Kidney (tissue), 14 donors: ENCODE results near the gene MCRIP2. TPM values are rescaled to one million over a fixed set of nuclear protein-coding genes. Genes with fewer than 3 reads are reported as not detected.

Experiments
- DNase-seq, 5 donors: peaks; one replicate each; pipeline ENCODE4 v3.0.0-alpha.2; 2013 to 2020
- FAIRE-seq: peaks from 2 replicates; lab custom pipeline; 2012; peaks lifted over from hg19 to GRCh38; lab: Jason Lieb, UNC
- H3K27ac ChIP-seq, 2 donors: one replicate each; pipeline ENCODE4 v1.7.0; 2013; ENCODE audit warnings: low read depth in 2 of 2, low read length in 2 of 2, inconsistent platforms in 1 of 2
- H3K27me3 ChIP-seq: one replicate; pipeline ENCODE4 v1.7.1; 2013; ENCODE audit warnings: low read length, inconsistent platforms; ENCODE audit not compliant: control insufficient read depth, insufficient read depth
- H3K36me3 ChIP-seq, 3 donors: one replicate each; pipeline versions ENCODE4 v1.7.0 to v1.7.1; 2013; ENCODE audit warnings: low read length in 3 of 3, control low read depth in 1 of 3, inconsistent platforms in 1 of 3; ENCODE audit not compliant: insufficient read depth in 3 of 3, control insufficient read depth in 2 of 3
- H3K4me1 ChIP-seq, 3 donors: one replicate each; pipeline versions ENCODE4 v1.7.0 to v1.7.1; 2013; ENCODE audit warnings: low read length in 3 of 3, inconsistent platforms in 1 of 3, low read depth in 1 of 3; ENCODE audit not compliant: control insufficient read depth in 2 of 3, insufficient read depth in 2 of 3
- H3K4me3 ChIP-seq, 3 donors: one replicate each; pipeline versions ENCODE4 v1.7.0 to v1.8.1; 2013; ENCODE audit warnings: low read length in 3 of 3, control low read depth in 1 of 3, inconsistent platforms in 1 of 3
- H3K9ac ChIP-seq, 3 donors: one replicate each; pipeline versions ENCODE4 v1.7.0 to v1.7.1; 2013; ENCODE audit warnings: low read length in 3 of 3, control low read depth in 1 of 3, inconsistent platforms in 1 of 3
- H3K9me3 ChIP-seq, 3 donors: one replicate each; pipeline versions ENCODE4 v1.7.0 to v1.7.1; 2013; ENCODE audit warnings: low read length in 3 of 3, control low read depth in 1 of 3, inconsistent platforms in 1 of 3; ENCODE audit not compliant: control insufficient read depth in 2 of 3, insufficient read depth in 1 of 3
- intact Hi-C: fragments of 100-400 bp; cut with DNase I; formaldehyde crosslinking; loops from one replicate; pipeline ENCODE4 v1.11.1; 2022
- polyA plus RNA-seq: library from polyadenylated mRNA; stranded (reverse); fragments of 350-450 nt; fragmentation: Illumina TruSeq; extraction: RNeasy Lipid Tissue Mini Kit (QIAGEN cat#74804); gene quantifications from one replicate; pipeline ENCODE4 v1.2.3, GENCODE V29; 2014; ENCODE audit warnings: low read depth, low replicate concordance; ENCODE audit not compliant: insufficient read depth
- total RNA-seq: library from RNA; stranded (reverse); fragmentation: NEBNext Ultra II Directional; extraction: Animal tissue kit (Norgen Biotek cat#: 25700); gene quantifications from one replicate; pipeline ENCODE4 v1.2.1, GENCODE V29; 2021
- TF ChIP-seq, protein P1 (sequence below): IDR thresholded peaks from 3 replicates; pipeline ENCODE4 v1.5.1; 2012; ENCODE audit warnings: mild to moderate bottlenecking, moderate library complexity, borderline replicate concordance; ENCODE audit not compliant: insufficient read depth; ENCODE audit errors: extremely low read depth
- donor health status: control.
- donor health status: control.
- donor health status: control.
- donor health status: control.
- donor health status: control.
- donor health status: DM: yes; HTN: yes; CAD: no.
- donor health status: Normal renal cell carcinoma (clear cell type).

The MCRIP2 gene
- total and polyA plus RNA-seq, 2 donors from 2014 or later: 36.9 to 265 TPM

DNA sequence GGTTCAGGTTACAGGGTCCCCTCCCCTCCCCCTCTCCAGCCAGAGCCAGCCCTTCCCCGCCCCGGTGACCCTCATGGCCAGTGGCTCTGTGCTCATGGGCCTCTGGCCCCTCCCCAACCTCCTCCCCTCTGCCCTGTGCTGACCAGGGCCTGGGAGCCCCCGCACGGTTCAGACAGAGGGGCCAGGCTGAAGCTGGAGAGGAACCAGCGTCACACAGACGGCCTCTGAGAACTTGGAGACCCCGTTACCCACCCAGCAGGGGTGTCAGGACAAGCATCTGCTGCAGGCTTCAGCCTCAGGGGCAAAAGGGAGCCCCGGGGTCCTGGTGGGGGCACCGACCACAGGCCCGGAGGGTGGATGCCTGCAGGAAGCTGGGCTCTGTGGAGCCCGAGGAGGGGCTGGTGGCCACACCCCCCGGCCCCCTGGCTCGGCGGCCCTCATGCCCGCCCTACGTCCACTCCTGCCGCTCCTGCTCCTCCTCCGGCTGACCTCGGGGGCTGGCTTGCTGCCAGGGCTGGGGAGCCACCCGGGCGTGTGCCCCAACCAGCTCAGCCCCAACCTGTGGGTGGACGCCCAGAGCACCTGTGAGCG, 10.7 kb upstream of the MCRIP2 start, which contains the start of gene WFIKKN1:
TSS of gene WFIKKN1 (plus strand) at position 171 of the 591 bp plus-strand sequence. CDS start at position 440, 269 bp downstream.
- H3K27me3 ChIP-seq: no peaks in the 10 kb centered on the region

DNA sequence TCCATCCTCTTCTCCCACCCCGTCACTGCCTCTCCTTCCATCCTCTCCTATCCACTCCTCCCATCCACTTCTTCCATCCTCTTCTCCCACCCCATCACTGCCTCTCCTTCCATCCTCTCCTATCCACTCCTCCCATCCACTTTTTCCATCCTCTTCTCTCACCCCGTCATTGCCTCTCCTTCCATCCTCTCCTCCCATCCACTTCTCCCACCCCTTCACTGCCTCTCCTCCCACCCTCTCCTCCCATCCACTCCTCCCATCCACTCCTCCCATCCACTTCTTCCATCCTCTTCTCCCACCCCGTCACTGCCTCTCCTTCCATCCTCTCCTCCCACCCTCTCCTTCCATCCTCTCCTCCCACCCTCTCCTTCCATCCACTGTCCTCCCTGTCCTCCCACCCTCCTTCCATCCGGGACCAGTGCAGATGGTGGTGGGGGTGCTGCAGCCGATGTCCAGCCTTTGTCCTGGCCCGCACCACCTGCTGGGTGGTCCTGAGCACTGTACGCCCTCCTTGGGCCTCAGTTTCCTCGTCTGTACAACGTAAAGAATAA, 9.7 kb upstream of the MCRIP2 start:
- no peak overlapping the region for H3K9ac ChIP-seq
- no peak overlapping the region for H3K27ac ChIP-seq
- H3K27me3 ChIP-seq: no peaks in the 10 kb centered on the region
- no peak overlapping the region for H3K4me3 ChIP-seq
- peaks cover 0 to 33% (median 12%) of the 10 kb centered on the region in 3 donors for H3K4me1 ChIP-seq
- no peak for DNase-seq
- H3K9me3 ChIP-seq: no peaks in the 10 kb centered on the region
- TF ChIP-seq, protein P1, sequence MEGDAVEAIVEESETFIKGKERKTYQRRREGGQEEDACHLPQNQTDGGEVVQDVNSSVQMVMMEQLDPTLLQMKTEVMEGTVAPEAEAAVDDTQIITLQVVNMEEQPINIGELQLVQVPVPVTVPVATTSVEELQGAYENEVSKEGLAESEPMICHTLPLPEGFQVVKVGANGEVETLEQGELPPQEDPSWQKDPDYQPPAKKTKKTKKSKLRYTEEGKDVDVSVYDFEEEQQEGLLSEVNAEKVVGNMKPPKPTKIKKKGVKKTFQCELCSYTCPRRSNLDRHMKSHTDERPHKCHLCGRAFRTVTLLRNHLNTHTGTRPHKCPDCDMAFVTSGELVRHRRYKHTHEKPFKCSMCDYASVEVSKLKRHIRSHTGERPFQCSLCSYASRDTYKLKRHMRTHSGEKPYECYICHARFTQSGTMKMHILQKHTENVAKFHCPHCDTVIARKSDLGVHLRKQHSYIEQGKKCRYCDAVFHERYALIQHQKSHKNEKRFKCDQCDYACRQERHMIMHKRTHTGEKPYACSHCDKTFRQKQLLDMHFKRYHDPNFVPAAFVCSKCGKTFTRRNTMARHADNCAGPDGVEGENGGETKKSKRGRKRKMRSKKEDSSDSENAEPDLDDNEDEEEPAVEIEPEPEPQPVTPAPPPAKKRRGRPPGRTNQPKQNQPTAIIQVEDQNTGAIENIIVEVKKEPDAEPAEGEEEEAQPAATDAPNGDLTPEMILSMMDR: no peak
- intact Hi-C loops: no loop called here
- H3K36me3 ChIP-seq: peaks cover 0 to 4% (median 0%) of the 10 kb centered on the region in 3 donors
- no peak for FAIRE-seq

More for the DNA sequence above, 10.7 kb upstream of the MCRIP2 start, which contains the start of gene WFIKKN1:
- Histone ChIP-seq H3K4me3 (no peak within 1 kb of the TSS), H3K27ac (no peak within 1 kb of the TSS), H3K9me3 (no peaks in the 10 kb centered on the region), H3K36me3 (peaks cover 0 to 6% (median 0%) of the 10 kb centered on the region in 3 donors), H3K9ac (no peak within 1 kb of the TSS), H3K4me1 (peaks cover 0 to 33% (median 12%) of the 10 kb centered on the region in 3 donors)
- intact Hi-C loops: no loop called here
- DNase-seq (peak; percentile 62 to 85 (median 76)), FAIRE-seq (no peak)
- TF ChIP-seq, protein P1: no peak

DNA sequence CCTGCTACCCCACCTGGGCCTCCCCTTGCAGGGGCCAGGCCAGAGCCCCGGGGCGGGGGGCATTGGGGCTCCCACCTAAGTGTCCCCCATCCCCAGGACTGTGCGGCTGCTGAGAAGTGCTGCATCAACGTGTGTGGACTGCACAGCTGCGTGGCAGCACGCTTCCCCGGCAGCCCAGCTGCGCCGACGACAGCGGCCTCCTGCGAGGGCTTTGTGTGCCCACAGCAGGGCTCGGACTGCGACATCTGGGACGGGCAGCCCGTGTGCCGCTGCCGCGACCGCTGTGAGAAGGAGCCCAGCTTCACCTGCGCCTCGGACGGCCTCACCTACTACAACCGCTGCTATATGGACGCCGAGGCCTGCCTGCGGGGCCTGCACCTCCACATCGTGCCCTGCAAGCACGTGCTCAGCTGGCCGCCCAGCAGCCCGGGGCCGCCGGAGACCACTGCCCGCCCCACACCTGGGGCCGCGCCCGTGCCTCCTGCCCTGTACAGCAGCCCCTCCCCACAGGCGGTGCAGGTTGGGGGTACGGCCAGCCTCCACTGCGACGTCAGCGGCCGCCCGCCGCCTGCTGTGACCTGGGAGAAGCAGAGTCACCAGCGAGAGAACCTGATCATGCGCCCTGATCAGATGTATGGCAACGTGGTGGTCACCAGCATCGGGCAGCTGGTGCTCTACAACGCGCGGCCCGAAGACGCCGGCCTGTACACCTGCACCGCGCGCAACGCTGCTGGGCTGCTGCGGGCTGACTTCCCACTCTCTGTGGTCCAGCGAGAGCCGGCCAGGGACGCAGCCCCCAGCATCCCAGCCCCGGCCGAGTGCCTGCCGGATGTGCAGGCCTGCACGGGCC, 8.9 kb upstream of the MCRIP2 start:
- intact Hi-C loops: no loop called here
- Histone ChIP-seq H3K4me3 (no peak overlapping the region), H3K4me1 (peaks cover 0 to 38% (median 12%) of the 10 kb centered on the region in 3 donors), H3K36me3 (no peaks in the 10 kb centered on the region), H3K27ac (no peak overlapping the region), H3K9ac (no peak overlapping the region), H3K27me3 (no peaks in the 10 kb centered on the region), H3K9me3 (no peaks in the 10 kb centered on the region)
- FAIRE-seq (no peak), DNase-seq (peak in 2 of 5 donors; percentile 56 to 76)
- TF ChIP-seq, protein P1: no peak
